Activated naive CD4-positive, alpha-beta T cell treated with anti-CD3 and anti-CD28 coated beads, Interleukin-2, amount 10 ng/mL, durations not matched to agents 7 days and 5 days (primary cell): ENCODE data around the gene SFXN3.
A peak's percentile ranks its signal among the peaks of the same experiment; 100 is the strongest.

ENCODE experiments used
- CTCF ChIA-PET: fragments of 350-600 bp; sonication (Branson Sonifier 250); formaldehyde crosslinking; loops from one replicate; lab custom pipeline; 2021; ENCODE audit warnings: antibody characterized with exemption; lab: Charles Lee
- DNase-seq: peaks from one replicate; pipeline ENCODE4 v3.0.0-alpha.2; 2020
- H3K27ac Mint-ChIP-seq: one replicate; pipeline ENCODE4 v1.8.0; 2021; ENCODE audit warnings: mild to moderate bottlenecking, moderate library complexity, mixed read lengths
- H3K27me3 Mint-ChIP-seq: one replicate; pipeline ENCODE4 v1.8.0; 2021; ENCODE audit warnings: mild to moderate bottlenecking, mixed read lengths
- H3K36me3 Mint-ChIP-seq: one replicate; pipeline ENCODE4 v1.8.0; 2021; ENCODE audit warnings: mixed read lengths
- H3K4me1 Mint-ChIP-seq: one replicate; pipeline ENCODE4 v1.8.0; 2021; ENCODE audit warnings: mixed read lengths
- H3K4me3 Mint-ChIP-seq: one replicate; pipeline ENCODE4 v1.8.0; 2021; ENCODE audit warnings: mild to moderate bottlenecking, moderate library complexity, mixed read lengths
- H3K9me3 Mint-ChIP-seq: one replicate; pipeline ENCODE4 v1.8.0; 2021; ENCODE audit warnings: mixed read lengths

SFXN3 gene

GRCh38 chr10:101054876-101055275 lies 23.8 kb downstream of the SFXN3 start:
- Mint-ChIP-seq H3K27ac (no peak overlapping the region), H3K4me3 (no peak overlapping the region), H3K27me3 (peaks cover 11% of the 10 kb centered on the region), H3K36me3 (peaks cover 21% of the 10 kb centered on the region), H3K9me3 (no peaks in the 10 kb centered on the region), H3K4me1 (peaks cover 47% of the 10 kb centered on the region)
- no peak for DNase-seq
- CTCF ChIA-PET = interaction anchor here (5.9 to 7.5 kb wide), 2 partner anchors 9 to 14 kb away, joined by 46 to 140 read pairs; partner anchors contain the start of gene KAZALD1

GRCh38 chr10:101055411-101055810 lies 24.4 kb downstream of the SFXN3 start:
- CTCF ChIA-PET = interaction anchor here (1.1 to 7.5 kb wide), 4 partner anchors 9 to 87 kb away, joined by 3 to 140 read pairs (median 26); partner anchors contain the start of gene KAZALD1
- peaks cover 23% of the 10 kb centered on the region for H3K36me3 Mint-ChIP-seq
- H3K27me3 Mint-ChIP-seq = peaks cover 6% of the 10 kb centered on the region
- H3K9me3 Mint-ChIP-seq = no peaks in the 10 kb centered on the region
- H3K27ac Mint-ChIP-seq = no peak overlapping the region
- H3K4me3 Mint-ChIP-seq = no peak overlapping the region
- H3K4me1 Mint-ChIP-seq = peaks cover 46% of the 10 kb centered on the region
- DNase-seq = no peak

- Mint-ChIP-seq H3K36me3 (peaks cover 23% of the 10 kb centered on the region), H3K9me3 (no peaks in the 10 kb centered on the region), H3K4me3 (no peak overlapping the region), H3K27me3 (peaks cover 1% of the 10 kb centered on the region), H3K4me1 (peaks cover 42% of the 10 kb centered on the region), H3K27ac (no peak overlapping the region)
- DNase-seq = no peak
- CTCF ChIA-PET = interaction anchor here (0.9 to 7.5 kb wide), 6 partner anchors 8 to 86 kb away, joined by 3 to 140 read pairs (median 6); partner anchors contain the start of gene KAZALD1
These were observed 25.5 kb downstream of the SFXN3 start for GRCh38 chr10:101056365-101057151.

GRCh38 chr10:101060036-101060950 lies 29.3 kb downstream of the SFXN3 start:
- H3K9me3 Mint-ChIP-seq = no peaks in the 10 kb centered on the region
- H3K4me1 Mint-ChIP-seq = peaks cover 53% of the 10 kb centered on the region
- H3K36me3 Mint-ChIP-seq = peaks cover 18% of the 10 kb centered on the region
- peak overlapping the region; percentile 81 for H3K27ac Mint-ChIP-seq
- CTCF ChIA-PET = interaction anchor here (0.6 to 11.9 kb wide), 12 partner anchors 7 to 932 kb away, joined by 3 to 140 read pairs (median 4); no protein-coding TSS in a partner anchor
- H3K27me3 Mint-ChIP-seq = peaks cover 39% of the 10 kb centered on the region
- peak; percentile 94 for DNase-seq
- H3K4me3 Mint-ChIP-seq = peak overlapping the region; percentile 75

- H3K4me3 Mint-ChIP-seq = peak overlapping the region; percentile 75
- CTCF ChIA-PET = interaction anchor here (0.6 to 11.9 kb wide), 13 partner anchors 8 to 931 kb away, joined by 3 to 140 read pairs (median 4); no protein-coding TSS in a partner anchor
- H3K9me3 Mint-ChIP-seq = no peaks in the 10 kb centered on the region
- peak; percentile 92 for DNase-seq
- peaks cover 47% of the 10 kb centered on the region for H3K27me3 Mint-ChIP-seq
- H3K4me1 Mint-ChIP-seq = peaks cover 57% of the 10 kb centered on the region
- H3K36me3 Mint-ChIP-seq = peaks cover 16% of the 10 kb centered on the region
- peak overlapping the region; percentile 81 for H3K27ac Mint-ChIP-seq
These were observed 30.1 kb downstream of the SFXN3 start for GRCh38 chr10:101060951-101061623.

DNA sequence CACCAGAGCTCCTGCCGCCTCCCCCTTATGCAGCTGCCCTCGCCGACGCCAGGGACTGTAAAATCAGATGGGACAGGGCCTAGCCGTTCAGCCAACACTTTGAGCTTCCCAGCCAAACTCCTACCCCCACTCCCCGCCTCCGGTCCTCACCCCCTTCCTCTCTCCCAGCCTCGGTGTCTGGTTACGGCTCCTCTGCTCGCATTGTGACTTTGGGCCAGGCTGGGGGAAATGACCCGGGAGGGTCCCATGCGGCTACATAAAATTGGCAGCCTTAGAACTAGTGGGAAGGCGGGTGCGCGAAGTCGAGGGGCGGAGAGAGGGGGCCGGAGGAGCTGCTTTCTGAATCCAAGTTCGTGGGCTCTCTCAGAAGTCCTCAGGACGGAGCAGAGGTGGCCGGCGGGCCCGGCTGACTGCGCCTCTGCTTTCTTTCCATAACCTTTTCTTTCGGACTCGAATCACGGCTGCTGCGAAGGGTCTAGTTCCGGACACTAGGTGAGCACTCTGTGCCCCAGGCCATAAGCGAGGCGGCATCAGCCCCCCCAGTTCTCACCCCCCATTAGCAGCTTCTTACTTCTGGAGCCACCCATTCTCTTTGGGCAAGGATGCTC lies 30.7 kb downstream of the SFXN3 start, which contains the start of gene KAZALD1:
Gene KAZALD1 (plus strand): TSS at position 366 of the 608 bp plus-strand sequence. CDS start 604 bp downstream, outside the sequence.
- DNase-seq = no peak
- Mint-ChIP-seq H3K4me1 (peaks cover 57% of the 10 kb centered on the region), H3K36me3 (peaks cover 11% of the 10 kb centered on the region), H3K9me3 (no peaks in the 10 kb centered on the region), H3K4me3 (peak within 1 kb of the TSS; percentile 75), H3K27me3 (peaks cover 53% of the 10 kb centered on the region), H3K27ac (peak within 1 kb of the TSS; percentile 81)
- CTCF ChIA-PET = interaction anchor here (0.9 to 11.9 kb wide), 7 partner anchors 9 to 80 kb away, joined by 3 to 140 read pairs (median 5); no protein-coding TSS in a partner anchor

DNA sequence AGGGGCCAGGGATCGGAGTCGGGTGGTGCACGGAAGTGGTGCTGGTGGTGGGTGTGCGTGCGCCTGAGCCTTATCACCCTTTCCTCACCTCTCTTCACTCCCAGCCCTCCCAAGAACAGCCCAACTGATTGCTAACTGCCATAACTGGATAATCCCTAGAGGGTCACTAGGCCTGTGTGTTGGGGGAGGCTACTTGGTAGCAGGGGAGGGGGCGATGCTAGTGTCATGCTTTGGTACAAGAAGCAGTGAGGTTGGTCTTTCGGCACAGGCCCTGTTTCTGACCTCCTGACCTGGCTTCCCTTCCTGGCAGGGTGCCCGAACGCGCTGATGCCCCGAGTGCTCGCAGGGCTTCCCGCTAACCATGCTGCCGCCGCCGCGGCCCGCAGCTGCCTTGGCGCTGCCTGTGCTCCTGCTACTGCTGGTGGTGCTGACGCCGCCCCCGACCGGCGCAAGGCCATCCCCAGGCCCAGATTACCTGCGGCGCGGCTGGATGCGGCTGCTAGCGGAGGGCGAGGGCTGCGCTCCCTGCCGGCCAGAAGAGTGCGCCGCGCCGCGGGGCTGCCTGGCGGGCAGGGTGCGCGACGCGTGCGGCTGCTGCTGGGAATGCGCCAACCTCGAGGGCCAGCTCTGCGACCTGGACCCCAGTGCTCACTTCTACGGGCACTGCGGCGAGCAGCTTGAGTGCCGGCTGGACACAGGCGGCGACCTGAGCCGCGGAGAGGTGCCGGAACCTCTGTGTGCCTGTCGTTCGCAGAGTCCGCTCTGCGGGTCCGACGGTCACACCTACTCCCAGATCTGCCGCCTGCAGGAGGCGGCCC lies 31.4 kb downstream of the SFXN3 start:
- H3K9me3 Mint-ChIP-seq = no peaks in the 10 kb centered on the region
- peaks cover 59% of the 10 kb centered on the region for H3K4me1 Mint-ChIP-seq
- CTCF ChIA-PET = interaction anchor here (0.9 to 11.9 kb wide), 7 partner anchors 9 to 79 kb away, joined by 3 to 140 read pairs (median 4); no protein-coding TSS in a partner anchor
- peaks cover 8% of the 10 kb centered on the region for H3K36me3 Mint-ChIP-seq
- peak overlapping the region; percentile 52 for H3K4me3 Mint-ChIP-seq
- peaks cover 60% of the 10 kb centered on the region for H3K27me3 Mint-ChIP-seq
- DNase-seq = peak; percentile 69
- no peak overlapping the region for H3K27ac Mint-ChIP-seq

GRCh38 chr10:101063050-101063525 lies 32.1 kb downstream of the SFXN3 start:
- Mint-ChIP-seq H3K27ac (no peak overlapping the region), H3K27me3 (peaks cover 66% of the 10 kb centered on the region), H3K4me3 (no peak overlapping the region), H3K9me3 (no peaks in the 10 kb centered on the region), H3K4me1 (peaks cover 60% of the 10 kb centered on the region), H3K36me3 (peaks cover 8% of the 10 kb centered on the region)
- no peak for DNase-seq
- CTCF ChIA-PET = interaction anchor here (1.0 to 11.9 kb wide), 5 partner anchors 9 to 79 kb away, joined by 3 to 140 read pairs (median 17); no protein-coding TSS in a partner anchor

DNA sequence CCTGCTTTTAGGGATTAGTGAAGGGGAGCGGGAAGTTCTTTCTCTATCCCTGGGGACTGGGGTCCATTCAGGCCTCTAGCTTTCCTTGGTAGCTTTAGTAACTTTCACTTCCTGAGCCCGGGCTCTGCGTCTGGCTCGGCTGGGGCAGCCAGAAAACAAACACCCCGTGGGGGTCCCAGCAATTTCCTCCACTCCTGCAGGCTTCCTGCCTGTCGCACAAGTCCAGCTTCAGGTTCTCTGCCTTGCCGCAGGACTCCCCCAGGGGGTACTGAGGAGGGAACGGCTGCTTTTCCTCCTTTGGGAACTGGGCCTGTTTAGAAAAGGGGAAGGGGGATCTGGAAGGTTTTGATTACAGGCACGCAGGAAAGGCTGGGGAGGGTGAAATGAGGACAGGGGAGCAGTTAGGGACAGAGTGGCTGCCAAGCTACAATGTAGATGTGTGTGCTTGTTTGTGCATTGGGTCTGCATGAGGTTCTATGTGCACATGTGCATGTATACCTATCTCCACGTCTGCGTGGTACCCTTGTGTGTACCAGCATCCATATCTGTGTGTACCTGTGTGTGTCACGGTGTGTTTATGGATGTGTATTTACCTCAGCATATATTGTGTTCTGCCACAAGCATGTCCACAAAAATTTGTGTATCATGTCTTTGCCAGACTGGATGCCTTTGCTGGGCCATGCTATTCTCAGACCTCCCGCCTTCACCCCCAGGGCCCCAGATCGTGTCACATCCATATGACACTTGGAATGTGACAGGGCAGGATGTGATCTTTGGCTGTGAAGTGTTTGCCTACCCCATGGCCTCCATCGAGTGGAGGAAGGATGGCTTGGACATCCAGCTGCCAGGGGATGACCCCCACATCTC lies 32.7 kb downstream of the SFXN3 start:
- Mint-ChIP-seq H3K9me3 (no peaks in the 10 kb centered on the region), H3K4me3 (no peak overlapping the region), H3K36me3 (peaks cover 8% of the 10 kb centered on the region), H3K27me3 (peaks cover 66% of the 10 kb centered on the region), H3K27ac (no peak overlapping the region), H3K4me1 (peaks cover 56% of the 10 kb centered on the region)
- no peak for DNase-seq
- CTCF ChIA-PET = interaction anchor here (1.0 to 11.9 kb wide), 8 partner anchors 8 to 78 kb away, joined by 3 to 140 read pairs (median 31); no protein-coding TSS in a partner anchor

DNA sequence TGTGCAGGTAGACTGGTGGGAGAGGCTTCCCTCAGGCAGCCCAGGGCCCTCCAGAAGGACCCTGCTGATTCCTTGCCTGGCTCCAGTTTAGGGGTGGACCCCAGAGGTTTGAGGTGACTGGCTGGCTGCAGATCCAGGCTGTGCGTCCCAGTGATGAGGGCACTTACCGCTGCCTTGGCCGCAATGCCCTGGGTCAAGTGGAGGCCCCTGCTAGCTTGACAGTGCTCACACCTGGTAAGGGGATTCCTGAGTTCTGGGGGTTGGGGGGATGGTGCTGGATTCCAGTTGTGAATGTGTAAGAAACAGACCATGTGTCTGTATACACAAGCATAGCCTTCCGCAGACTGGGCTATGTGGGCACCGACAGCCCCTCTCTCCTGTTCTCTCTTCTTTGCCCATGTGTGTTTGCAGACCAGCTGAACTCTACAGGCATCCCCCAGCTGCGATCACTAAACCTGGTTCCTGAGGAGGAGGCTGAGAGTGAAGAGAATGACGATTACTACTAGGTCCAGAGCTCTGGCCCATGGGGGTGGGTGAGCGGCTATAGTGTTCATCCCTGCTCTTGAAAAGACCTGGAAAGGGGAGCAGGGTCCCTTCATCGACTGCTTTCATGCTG lies 33.5 kb downstream of the SFXN3 start:
- CTCF ChIA-PET = interaction anchor here (1.2 to 11.9 kb wide), 5 partner anchors 12 to 78 kb away, joined by 5 to 140 read pairs (median 45); no protein-coding TSS in a partner anchor
- Mint-ChIP-seq H3K4me3 (no peak overlapping the region), H3K27ac (no peak overlapping the region), H3K27me3 (peaks cover 66% of the 10 kb centered on the region), H3K4me1 (peaks cover 49% of the 10 kb centered on the region), H3K36me3 (peaks cover 6% of the 10 kb centered on the region), H3K9me3 (no peaks in the 10 kb centered on the region)
- no peak for DNase-seq
